ENCODE results near the gene PAQR3.

- TF ChIP-seq CTCF (IDR thresholded peaks at IDR 0.05) (no peak), POLR2AphosphoS5 (IDR thresholded peaks at IDR 0.05) (no peak)
These were observed 28.6 kb downstream of the PAQR3 start for GRCh38 chr4:78910612-78911011.

All from breast epithelium (tissue), 3 donors.